GM13977 (cell line): ENCODE results near the gene ISOC1.

Experiments used
- DNase-seq: peaks from one replicate; pipeline ENCODE4 v3.0.0; 2012; ENCODE audit warnings: low spot score
- CTCF ChIP-seq: IDR thresholded peaks from 2 replicates; pipeline ENCODE4 v1.5.1; 2012; ENCODE audit warnings: mild to moderate bottlenecking, control low read depth; ENCODE audit not compliant: insufficient read depth; ENCODE audit errors: extremely low read depth, missing control alignments
- in situ Hi-C: fragments of 300-500 bp; cut with MboI; formaldehyde crosslinking; loops from one replicate; pipeline ENCODE4 v1.12.0; 2022; ENCODE audit warnings: low sequenced_read_pairs, low pct_unique_long_range_greater_than_20kb, mixed read lengths, inconsistent platforms; ENCODE audit not compliant: unreplicated experiment

Gene ISOC1

GRCh38 chr5:129057329-129057728 is 37.2 kb upstream of the ISOC1 start:
- TF ChIP-seq CTCF: no peak
- in situ Hi-C loops: no loop called here
- DNase-seq: no peak

GRCh38 chr5:129061849-129062248 is 32.7 kb upstream of the ISOC1 start:
- no peak for TF ChIP-seq CTCF
- in situ Hi-C loops: no loop called here
- DNase-seq: no peak

GRCh38 chr5:129063483-129064113 is 31.0 kb upstream of the ISOC1 start:
- TF ChIP-seq CTCF: no peak
- in situ Hi-C loops: no loop called here
- DNase-seq: no peak

- no peak for TF ChIP-seq CTCF
- no peak for DNase-seq
- in situ Hi-C loops: no loop called here
These were observed 28.8 kb upstream of the ISOC1 start for GRCh38 chr5:129065721-129066120.

GRCh38 chr5:129067745-129068144 is 26.8 kb upstream of the ISOC1 start:
- no peak for DNase-seq
- TF ChIP-seq CTCF: no peak
- in situ Hi-C loops: no loop called here

GRCh38 chr5:129069292-129069691 is 25.3 kb upstream of the ISOC1 start:
- in situ Hi-C loops: no loop called here
- TF ChIP-seq CTCF: no peak
- DNase-seq: no peak

- in situ Hi-C loops: no loop called here
- DNase-seq: no peak
- no peak for TF ChIP-seq CTCF
These were observed 21.4 kb upstream of the ISOC1 start for GRCh38 chr5:129073111-129073510.
